K562 (cell line): ENCODE results near the gene HOMEZ. TPM values are rescaled to one million over a fixed set of nuclear protein-coding genes. Genes with fewer than 3 reads are reported as not detected.

Experiments used
- MGA ChIP-seq: fragments of 450-650 bp; IDR thresholded peaks from 2 replicates; pipeline ENCODE4 v1.6.1; 2016; ENCODE audit warnings: mild to moderate bottlenecking, moderate library complexity
- TOE1 ChIP-seq, 2 experiments: fragments of 450-650 bp in 1 of 2; sonication (generic) in 1 of 2; formaldehyde crosslinking in 1 of 2; IDR thresholded peaks; 2 replicates each; pipeline versions ENCODE4 v1.7.1 to v1.8.0; 2016 to 2022; ENCODE audit warnings: borderline replicate concordance in 2 of 2, mild to moderate bottlenecking in 2 of 2, antibody characterized with exemption in 1 of 2, inconsistent platforms in 1 of 2, low read depth in 1 of 2, missing genetic modification reagents in 1 of 2, moderate library complexity in 1 of 2
- ZNF592 ChIP-seq: fragments of 450-650 bp; IDR thresholded peaks from 2 replicates; pipeline ENCODE4 v1.6.1; 2017; ENCODE audit warnings: antibody characterized with exemption, mild to moderate bottlenecking
- ZNF76 ChIP-seq: fragments of 250-450 bp; sonication (Bioruptor Pico); IDR thresholded peaks from 2 replicates; pipeline ENCODE4 v1.4.0; 2020; ENCODE audit warnings: mild to moderate bottlenecking, moderate library complexity, borderline replicate concordance
- polyA plus RNA-seq, 8 experiments: library from polyadenylated mRNA; depleted of rRNA in 4 of 8; stranded (reverse) in 5 of 8; unstranded in 3 of 8; fragments of >200 nt; fragmentation: Nextera tagmentation in 2 of 8; fragmentation: Illumina TruSeq in 1 of 8; extraction: Ambion mirVana in 2 of 8; extraction: Trizol in 1 of 8; gene quantifications; 2 replicates each; pipeline versions ENCODE4 v1.2.1 to v1.2.3, GENCODE V29; 2011 to 2014; ENCODE audit warnings: inconsistent platforms in 1 of 8, missing spikeins in 1 of 8
- total RNA-seq, 7 experiments: library from RNA; depleted of rRNA in 6 of 7; stranded (reverse); fragments of >200 nt in 6 of 7; fragmentation: Illumina TruSeq in 2 of 7; extraction: Trizol in 2 of 7; gene quantifications; 2 replicates each; pipeline versions ENCODE4 v1.2.1 to v1.2.3, GENCODE V29; 2011 to 2021; ENCODE audit warnings: low replicate concordance in 1 of 7
- TF ChIP-seq, protein P1 (sequence below): fragments of 450-650 bp; IDR thresholded peaks from 2 replicates; pipeline ENCODE4 v1.6.1; 2018; ENCODE audit not compliant: partially characterized antibody

The HOMEZ gene
- total and polyA plus RNA-seq, 9 of the 15 experiments (the other 6 are each of a cell fraction or from before 2014, with no cell fraction given), result 3.0 to 30.2 (median 16.9) TPM

DNA sequence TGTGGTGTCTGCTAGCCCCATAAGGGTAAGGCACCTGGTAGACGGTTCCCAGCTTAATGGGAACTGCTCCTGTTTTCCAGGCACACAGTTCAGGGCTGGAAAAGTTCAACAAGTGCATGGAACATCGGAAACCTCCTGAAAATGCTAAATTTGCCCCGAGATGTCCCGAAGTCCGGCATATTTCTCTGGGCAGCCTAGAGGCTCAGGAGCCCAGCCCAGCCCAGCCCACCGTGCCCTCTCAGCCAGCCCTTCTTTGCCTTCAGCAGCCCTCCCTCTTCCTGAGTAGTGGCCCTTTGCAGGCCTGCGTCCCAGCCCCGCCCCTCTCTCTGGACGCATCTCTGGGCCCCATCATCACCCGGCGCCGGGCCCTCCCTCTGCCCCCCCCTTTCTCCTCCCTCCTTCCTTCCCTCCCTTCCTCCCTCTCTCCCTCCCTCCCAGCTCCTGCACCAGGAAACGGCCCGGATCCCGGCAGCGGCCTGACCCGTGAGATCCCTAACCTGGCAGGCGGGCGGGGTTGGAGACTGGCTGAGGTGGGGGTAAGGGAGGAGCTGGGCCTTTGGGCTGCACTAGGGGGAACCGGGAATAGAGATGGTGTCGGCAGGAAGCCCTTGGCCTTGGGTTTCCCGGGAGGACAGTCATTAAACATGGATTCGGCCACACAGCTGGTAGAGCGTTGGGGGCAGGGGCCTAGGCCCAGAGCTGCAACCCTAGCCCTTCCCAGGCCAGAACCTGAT, 20.6 kb upstream of the HOMEZ start, which contains the start of gene BCL2L2 (continued):
- TF ChIP-seq, protein P1, sequence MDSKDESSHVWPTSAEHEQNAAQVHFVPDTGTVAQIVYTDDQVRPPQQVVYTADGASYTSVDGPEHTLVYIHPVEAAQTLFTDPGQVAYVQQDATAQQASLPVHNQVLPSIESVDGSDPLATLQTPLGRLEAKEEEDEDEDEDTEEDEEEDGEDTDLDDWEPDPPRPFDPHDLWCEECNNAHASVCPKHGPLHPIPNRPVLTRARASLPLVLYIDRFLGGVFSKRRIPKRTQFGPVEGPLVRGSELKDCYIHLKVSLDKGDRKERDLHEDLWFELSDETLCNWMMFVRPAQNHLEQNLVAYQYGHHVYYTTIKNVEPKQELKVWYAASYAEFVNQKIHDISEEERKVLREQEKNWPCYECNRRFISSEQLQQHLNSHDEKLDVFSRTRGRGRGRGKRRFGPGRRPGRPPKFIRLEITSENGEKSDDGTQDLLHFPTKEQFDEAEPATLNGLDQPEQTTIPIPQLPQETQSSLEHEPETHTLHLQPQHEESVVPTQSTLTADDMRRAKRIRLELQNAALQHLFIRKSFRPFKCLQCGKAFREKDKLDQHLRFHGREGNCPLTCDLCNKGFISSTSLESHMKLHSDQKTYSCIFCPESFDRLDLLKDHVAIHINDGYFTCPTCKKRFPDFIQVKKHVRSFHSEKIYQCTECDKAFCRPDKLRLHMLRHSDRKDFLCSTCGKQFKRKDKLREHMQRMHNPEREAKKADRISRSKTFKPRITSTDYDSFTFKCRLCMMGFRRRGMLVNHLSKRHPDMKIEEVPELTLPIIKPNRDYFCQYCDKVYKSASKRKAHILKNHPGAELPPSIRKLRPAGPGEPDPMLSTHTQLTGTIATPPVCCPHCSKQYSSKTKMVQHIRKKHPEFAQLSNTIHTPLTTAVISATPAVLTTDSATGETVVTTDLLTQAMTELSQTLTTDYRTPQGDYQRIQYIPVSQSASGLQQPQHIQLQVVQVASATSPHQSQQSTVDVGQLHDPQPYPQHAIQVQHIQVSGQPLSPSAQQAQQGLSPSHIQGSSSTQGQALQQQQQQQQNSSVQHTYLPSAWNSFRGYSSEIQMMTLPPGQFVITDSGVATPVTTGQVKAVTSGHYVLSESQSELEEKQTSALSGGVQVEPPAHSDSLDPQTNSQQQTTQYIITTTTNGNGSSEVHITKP, result peak; percentile 24
- TF ChIP-seq MGA, result no peak
- TF ChIP-seq ZNF592, result no peak
- peak; percentile 65; the same call in 1 of the 2 replicates for TF ChIP-seq TOE1 (IDR thresholded peaks at IDR 0.05; ENCODE audit: borderline replicate concordance)
- TF ChIP-seq TOE1 (CRISPR knock-in tag; IDR thresholded peaks at IDR 0.05; ENCODE audit: borderline replicate concordance, low read depth), result no peak
- no peak for TF ChIP-seq ZNF76
